GM12891 (cell line): ENCODE results near the gene TMEM135.

Experiments used
- POLR2A ChIP-seq: IDR thresholded peaks from 2 replicates; pipeline ENCODE4 v1.6.1; 2011; ENCODE audit warnings: low read depth, low read length, control low read depth
- POLR2AphosphoS5 ChIP-seq: IDR thresholded peaks from 2 replicates; pipeline ENCODE4 v1.6.1; 2011; ENCODE audit warnings: low read depth, low read length, control low read depth
- TAF1 ChIP-seq: IDR thresholded peaks from 2 replicates; pipeline ENCODE4 v1.6.1; 2011; ENCODE audit warnings: low read depth, low read length, control low read depth

GRCh38 chr11:87002918-87003317 lies 34.8 kb upstream of the TMEM135 start:
- TF ChIP-seq POLR2AphosphoS5 (no peak), POLR2A (no peak), TAF1 (no peak)
